GM12864 (cell line): ENCODE measurements around the gene TAF1C.

Experiments used
- DNase-seq: peaks from one replicate; pipeline ENCODE4 v3.0.0-alpha.2; 2011; ENCODE audit warnings: low read depth
- H3K4me3 ChIP-seq: 2 replicates; pipeline ENCODE4 v1.5.1; 2011; ENCODE audit warnings: mild to moderate bottlenecking, low read depth, low read length, control low read depth
- CTCF ChIP-seq: IDR thresholded peaks from 2 replicates; pipeline ENCODE4 v1.5.1; 2011; ENCODE audit warnings: low read depth, mild to moderate bottlenecking, moderate library complexity, low read length, control low read depth, inconsistent platforms; ENCODE audit errors: missing control alignments

The TAF1C gene

GRCh38 chr16:84183911-84184591, 2.8 kb downstream of the TAF1C start:
- TF ChIP-seq CTCF: no peak
- DNase-seq: no peak
- no peak overlapping the region for H3K4me3 ChIP-seq

- no peak overlapping the region for H3K4me3 ChIP-seq
- no peak for DNase-seq
- no peak for TF ChIP-seq CTCF
These were observed 3.3 kb downstream of the TAF1C start for GRCh38 chr16:84183572-84183875.

GRCh38 chr16:84182680-84183571, 3.9 kb downstream of the TAF1C start:
- TF ChIP-seq CTCF: no peak
- no peak overlapping the region for H3K4me3 ChIP-seq
- DNase-seq: no peak

- DNase-seq: no peak
- no peak overlapping the region for H3K4me3 ChIP-seq
- TF ChIP-seq CTCF: no peak
These were observed 4.8 kb downstream of the TAF1C start for GRCh38 chr16:84182104-84182503.

GRCh38 chr16:84181144-84181915, 5.5 kb downstream of the TAF1C start:
- no peak overlapping the region for H3K4me3 ChIP-seq
- TF ChIP-seq CTCF: no peak
- DNase-seq: no peak

GRCh38 chr16:84180519-84181140, 6.2 kb downstream of the TAF1C start:
- TF ChIP-seq CTCF: no peak
- H3K4me3 ChIP-seq: no peak overlapping the region
- no peak for DNase-seq
